ENCODE results near the gene PCSK5.
"Not testable (repeated sequence)": the region's sequence is repeated elsewhere in the genome, so short reads cannot be mapped to it uniquely, and the experiment has no call there.

Gene PCSK5

GRCh38 chr9:76330034-76330433, 439.6 kb downstream of the PCSK5 start:
- no peak for DNase-seq

DNA sequence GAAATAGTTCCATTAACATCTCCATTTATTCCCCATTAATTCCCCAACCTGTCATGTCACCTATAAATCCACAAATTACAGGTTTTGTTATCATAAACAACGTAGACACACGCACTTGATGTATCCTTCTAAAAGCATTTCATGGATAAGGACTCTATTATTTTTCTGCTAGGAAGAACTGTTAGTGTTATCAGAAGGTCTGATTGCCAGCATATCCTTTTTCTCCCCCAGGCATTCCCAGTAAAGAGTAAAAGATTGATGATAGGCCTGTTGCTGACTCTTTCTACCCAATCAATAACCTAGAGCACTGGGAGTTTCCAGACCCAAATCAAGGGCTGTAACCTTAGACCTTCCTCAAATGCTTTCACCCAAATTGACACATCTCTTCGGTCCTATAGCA, 442.9 kb downstream of the PCSK5 start:
- DNase-seq, result no peak

GRCh38 chr9:76333964-76334363, 443.5 kb downstream of the PCSK5 start:
- no peak for DNase-seq

DNA sequence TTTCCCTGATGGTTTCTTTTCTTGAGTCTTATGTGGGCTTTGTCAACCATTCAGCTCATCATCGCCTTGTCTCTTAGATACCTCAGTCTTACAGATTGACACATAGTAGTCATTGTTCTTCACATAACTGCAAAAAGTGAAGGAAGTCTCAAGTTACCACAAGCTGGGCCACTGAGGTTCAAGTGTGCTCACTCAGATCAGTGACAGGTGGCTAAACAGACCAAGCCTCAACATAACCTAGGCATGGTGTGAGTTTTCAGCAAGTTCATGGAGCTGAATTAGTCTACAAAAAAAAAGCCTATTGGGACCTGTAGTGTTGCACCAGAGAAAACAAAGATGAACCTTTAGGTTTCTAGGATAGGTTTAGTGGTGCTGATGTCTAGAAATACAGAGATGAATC, 445.6 kb downstream of the PCSK5 start:
- no peak for DNase-seq

DNA sequence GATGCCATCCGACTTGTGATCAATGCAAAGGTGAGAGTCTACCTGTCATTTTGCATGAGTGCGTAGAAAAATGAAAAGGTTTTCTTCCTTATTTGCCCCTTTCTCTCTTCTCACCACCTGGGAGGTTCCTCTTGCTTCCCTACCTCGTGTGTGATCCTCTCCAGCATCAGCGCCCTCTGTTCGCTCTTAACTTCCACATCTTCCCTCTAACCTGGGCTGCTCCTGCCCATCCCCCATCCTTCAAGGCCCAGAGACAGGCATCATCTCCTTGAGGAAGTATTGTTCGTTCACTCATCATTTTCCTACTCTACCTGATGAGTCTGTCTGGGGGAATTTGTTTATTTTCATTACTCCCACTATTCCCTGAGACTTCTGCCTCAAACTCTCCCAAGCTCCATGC, 447.9 kb downstream of the PCSK5 start:
- no peak for DNase-seq

- DNase-seq, result no peak
Measured at GRCh38 chr9:76341616-76342015, 451.1 kb downstream of the PCSK5 start.

GRCh38 chr9:76342201-76342600, 451.7 kb downstream of the PCSK5 start:
- DNase-seq, result no peak

- DNase-seq, result no peak
Measured at GRCh38 chr9:76342858-76343257, 452.4 kb downstream of the PCSK5 start.

- no peak for DNase-seq
Measured at GRCh38 chr9:76349865-76350264, 459.4 kb downstream of the PCSK5 start.

DNA sequence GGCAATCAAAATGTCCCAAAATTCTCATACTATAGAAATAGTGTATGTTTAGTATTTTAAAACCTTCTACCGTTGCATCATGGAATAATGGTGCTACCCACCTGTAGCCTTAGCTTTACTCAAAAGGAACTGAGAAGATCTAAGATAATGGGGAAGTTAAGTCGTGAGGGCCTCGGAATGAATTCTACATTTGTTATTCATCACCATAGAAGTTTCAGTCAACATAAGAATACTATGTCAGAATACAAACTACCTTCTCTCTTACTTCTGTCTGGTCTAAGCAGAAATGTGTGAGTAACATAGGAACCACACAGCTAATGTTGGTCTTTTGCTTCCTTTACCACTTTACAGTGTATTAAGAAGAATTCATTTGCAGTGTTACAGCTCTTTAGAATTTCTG, 460.5 kb downstream of the PCSK5 start:
- DNase-seq, result no peak

DNA sequence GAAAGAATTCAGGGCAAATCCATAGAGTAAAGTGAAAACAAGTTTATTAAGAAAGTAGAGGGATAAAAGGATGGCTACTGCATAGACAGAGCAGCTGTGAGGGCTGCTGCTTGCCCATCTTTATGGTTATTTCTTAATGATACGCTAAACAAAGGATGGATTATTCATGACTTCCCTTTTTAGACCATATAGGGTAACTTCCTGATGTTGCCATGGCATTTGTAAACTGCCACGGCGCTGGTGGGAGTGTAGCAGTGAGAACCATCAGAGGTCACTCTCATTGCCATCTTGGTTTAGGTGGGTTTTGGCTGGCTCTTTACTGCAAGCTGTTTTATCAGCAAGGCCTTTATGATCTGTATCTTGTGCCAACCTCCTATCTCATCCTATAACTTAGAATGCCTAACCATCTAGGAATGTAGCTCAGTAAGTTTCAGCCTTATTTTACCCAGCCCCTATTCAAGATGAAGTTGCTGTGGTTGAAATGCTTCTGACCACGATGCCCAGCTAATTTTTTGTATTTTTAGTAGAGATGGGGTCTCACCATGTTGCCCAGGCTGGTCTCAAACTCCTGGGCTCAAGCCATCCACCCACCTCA, 461.6 kb downstream of the PCSK5 start:
- DNase-seq, result no peak

DNA sequence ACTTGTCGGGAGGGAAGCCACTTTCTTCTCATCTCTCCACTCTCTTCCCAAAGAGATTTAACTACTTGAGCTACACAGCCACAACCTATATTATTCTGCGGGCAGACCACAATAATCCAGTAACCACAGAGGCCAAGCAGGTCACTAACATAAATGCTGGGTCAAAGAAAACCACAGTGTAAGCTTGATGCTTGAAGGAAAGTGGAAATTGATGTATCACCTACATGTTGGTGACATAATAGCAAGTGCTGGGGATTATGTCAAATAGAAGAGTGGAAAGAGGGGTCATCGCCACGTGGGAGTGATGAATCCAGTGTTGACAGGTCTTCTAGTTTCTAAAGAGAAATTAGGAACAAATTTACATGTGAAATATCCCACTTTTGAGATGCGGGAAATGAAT, 462.8 kb downstream of the PCSK5 start:
- no peak for DNase-seq

DNA sequence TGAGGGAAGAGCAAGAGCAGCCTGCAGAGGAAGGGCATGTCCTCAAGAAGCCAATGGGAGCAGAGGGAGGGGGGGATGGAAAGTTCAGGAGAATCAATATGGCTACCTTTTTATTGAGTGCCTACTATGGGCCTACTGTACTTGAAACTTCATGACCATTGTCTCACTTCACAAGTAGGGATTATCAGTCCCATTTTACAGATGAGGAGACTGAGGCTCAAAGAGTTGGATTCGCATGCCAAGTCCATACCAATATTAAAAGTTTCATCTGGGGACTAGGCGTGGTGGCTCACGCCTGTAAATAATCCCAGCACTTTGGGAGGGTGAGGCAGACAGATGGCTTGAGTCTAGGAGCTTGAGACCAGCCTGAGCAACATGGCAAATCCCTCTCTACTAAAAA, 463.7 kb downstream of the PCSK5 start:
- no peak for DNase-seq

DNA sequence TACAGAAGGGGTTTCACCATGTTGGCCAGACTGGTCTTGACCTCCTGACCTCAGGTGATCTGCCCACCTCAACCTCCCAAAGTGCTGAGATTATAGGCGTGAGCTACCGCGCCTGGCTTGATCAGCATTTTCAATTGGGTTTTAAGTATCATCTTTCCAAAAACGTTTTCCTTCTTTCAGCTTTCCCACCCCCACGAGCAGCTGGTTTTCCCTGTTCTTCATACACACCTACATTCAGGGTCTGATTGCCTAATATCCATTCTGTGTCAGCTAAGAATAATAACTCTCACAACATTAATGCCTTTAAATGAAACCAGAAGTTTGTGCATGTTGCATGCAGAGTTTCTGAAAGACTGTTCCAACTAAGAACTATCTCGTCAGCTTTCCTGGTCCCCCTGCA, 465.4 kb downstream of the PCSK5 start:
- no peak for DNase-seq

DNA sequence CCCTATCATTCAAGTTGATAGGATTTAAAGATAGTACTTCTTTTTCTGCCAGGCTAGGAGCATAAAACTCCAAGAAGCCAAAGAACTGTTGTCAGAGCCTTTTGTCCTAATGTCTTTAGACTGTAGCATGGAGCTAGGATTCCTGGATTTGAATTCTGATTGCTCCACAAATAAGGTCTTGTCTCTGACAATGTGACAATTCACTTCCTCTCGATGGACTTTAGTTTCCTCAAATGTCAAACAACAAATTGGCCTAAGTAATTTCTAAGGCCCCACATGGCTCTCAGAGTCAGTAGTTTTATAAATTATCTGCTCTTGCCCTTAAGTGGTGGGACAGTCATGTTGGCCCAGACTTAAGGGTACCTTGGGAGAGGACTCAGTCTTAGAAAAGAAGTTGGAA, 467.1 kb downstream of the PCSK5 start:
- DNase-seq, result no peak

- no peak for DNase-seq
Measured at GRCh38 chr9:76358628-76359280, 468.3 kb downstream of the PCSK5 start.

- no peak for DNase-seq
Measured at GRCh38 chr9:76359365-76359764, 468.9 kb downstream of the PCSK5 start.

DNA sequence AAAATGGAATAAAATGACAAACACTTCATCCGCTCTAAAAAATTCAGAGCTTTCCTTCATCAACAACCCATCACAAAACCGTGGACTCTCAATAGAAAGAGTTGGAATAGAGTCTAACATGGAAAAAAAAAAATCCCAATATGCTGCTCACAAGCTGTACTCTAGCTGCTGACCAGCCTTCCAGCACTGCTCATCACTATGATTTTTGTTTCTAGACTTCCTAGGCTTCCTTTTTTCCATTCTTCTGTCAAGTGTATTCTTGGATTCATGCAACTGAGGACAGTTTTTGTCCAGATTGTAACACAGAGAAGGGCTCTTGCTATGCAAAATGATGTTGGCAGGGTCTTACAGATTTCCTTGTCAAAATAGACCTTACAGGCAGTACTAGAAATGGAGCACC, 469.3 kb downstream of the PCSK5 start:
- no peak for DNase-seq

GRCh38 chr9:76362332-76363031, 472.0 kb downstream of the PCSK5 start:
- DNase-seq, result not testable (repeated sequence)

GRCh38 chr9:76363032-76363395, 472.5 kb downstream of the PCSK5 start:
- DNase-seq, result no peak

- DNase-seq, result no peak
Measured at GRCh38 chr9:76365028-76365427, 474.6 kb downstream of the PCSK5 start.

- DNase-seq, result no peak
Measured at GRCh38 chr9:76366275-76366674, 475.8 kb downstream of the PCSK5 start.

GRCh38 chr9:76369583-76369982, 479.1 kb downstream of the PCSK5 start:
- no peak for DNase-seq

DNA sequence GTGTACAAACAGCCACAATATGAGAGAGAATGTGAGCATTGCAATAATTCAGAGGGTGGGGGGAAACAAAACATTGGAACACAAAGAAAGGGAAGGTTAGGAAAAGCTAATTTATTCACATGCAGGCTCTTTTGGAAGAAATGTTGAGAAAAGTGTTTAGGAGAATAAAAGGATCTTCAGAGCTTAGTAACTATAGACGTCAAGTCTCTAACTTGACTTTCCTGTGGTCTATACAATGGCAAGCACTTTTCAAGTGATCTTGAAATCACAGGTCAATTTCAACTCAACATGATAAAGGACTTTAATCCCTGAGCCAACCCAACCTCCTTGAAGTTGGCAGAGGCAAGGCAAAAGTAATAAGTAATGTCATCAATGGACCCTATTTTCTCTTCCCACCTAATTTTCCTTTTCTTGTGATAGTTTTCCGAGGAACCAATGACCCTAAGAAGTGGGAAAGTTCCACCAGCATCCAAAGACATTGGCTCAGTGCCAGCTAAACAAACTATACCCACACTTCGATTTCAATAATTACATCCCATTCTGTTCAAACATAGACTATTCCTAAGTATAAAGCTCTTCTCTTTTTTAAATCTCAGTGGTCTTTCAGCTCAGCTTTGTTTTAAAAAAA, 480.0 kb downstream of the PCSK5 start:
- no peak for DNase-seq

Data from NCI-H1694 treated with DMSO at 0.1 percent for 48 hours (cell line).